ENCODE data around the gene CDHR5. TPM values are rescaled to one million over a fixed set of nuclear protein-coding genes. Genes with fewer than 3 reads are reported as not detected.
"Not testable (repeated sequence)": the region's sequence is repeated elsewhere in the genome, so short reads cannot be mapped to it uniquely, and the experiment has no call there.

The CDHR5 gene
- total RNA-seq, 1 donor from 2014 or later, result not detected

GRCh38 chr11:575996-576768 is 48.6 kb downstream of the CDHR5 start, which contains the start of gene PHRF1:
Gene PHRF1, plus strand, starts transcription at chr11:576470. Its CDS starts 5,043 bp downstream, at chr11:581513.
- intact Hi-C loops (cut with DNase I), result no loop called here
- peaks cover 67% of the 10 kb centered on the region for H3K4me1 ChIP-seq
- peak within 1 kb of the TSS; percentile 78 for H3K4me3 ChIP-seq
- TF ChIP-seq, protein P1, sequence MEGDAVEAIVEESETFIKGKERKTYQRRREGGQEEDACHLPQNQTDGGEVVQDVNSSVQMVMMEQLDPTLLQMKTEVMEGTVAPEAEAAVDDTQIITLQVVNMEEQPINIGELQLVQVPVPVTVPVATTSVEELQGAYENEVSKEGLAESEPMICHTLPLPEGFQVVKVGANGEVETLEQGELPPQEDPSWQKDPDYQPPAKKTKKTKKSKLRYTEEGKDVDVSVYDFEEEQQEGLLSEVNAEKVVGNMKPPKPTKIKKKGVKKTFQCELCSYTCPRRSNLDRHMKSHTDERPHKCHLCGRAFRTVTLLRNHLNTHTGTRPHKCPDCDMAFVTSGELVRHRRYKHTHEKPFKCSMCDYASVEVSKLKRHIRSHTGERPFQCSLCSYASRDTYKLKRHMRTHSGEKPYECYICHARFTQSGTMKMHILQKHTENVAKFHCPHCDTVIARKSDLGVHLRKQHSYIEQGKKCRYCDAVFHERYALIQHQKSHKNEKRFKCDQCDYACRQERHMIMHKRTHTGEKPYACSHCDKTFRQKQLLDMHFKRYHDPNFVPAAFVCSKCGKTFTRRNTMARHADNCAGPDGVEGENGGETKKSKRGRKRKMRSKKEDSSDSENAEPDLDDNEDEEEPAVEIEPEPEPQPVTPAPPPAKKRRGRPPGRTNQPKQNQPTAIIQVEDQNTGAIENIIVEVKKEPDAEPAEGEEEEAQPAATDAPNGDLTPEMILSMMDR (IDR thresholded peaks at IDR 0.05), result no peak
- ATAC-seq (peak; percentile 93 to 95), DNase-seq (peak; percentile 98)
- H3K27ac ChIP-seq, result peak within 1 kb of the TSS; percentile 95
- no peaks in the 10 kb centered on the region for H3K9me3 ChIP-seq
- no peaks in the 10 kb centered on the region for H3K27me3 ChIP-seq (ENCODE audit: low read depth)
- no peaks in the 10 kb centered on the region for H3K36me3 ChIP-seq

DNA sequence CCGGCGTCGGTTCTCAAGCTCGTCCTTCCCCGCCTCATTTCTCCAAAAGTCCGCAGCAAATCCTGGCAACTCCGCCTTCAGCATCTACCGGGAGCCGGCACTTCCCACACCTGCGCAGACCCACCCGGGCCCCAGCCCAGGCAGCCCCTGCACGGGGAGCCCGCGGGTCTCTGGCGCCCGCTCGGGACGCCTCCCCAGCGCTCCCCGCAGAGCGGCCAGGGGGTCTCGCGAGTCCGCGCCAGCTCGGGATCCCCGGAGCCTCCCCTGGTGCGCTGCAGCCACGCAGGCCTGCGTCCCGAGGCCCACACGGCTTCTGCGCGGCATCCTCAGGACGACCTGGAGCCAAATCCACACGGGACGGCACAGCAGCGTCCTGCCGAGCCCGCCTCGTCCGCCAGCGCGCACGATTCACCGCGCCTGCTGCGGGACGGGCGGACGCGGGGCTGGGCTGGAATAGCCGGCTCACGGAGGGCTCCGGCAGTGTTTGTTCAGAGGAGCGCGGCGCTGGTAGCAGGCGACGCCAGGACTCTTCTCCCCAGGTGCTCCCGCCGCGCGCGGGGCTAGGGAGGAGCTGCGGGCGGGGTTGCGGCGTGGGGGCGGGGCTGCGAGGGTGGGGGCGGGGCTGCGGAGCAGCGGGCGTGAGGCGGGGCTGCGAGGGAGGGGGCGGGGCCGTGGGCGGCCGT is 49.3 kb downstream of the CDHR5 start:
- TF ChIP-seq, protein P1 (IDR thresholded peaks at IDR 0.05), result no peak
- Histone ChIP-seq H3K9me3 (no peaks in the 10 kb centered on the region), H3K27me3 (ENCODE audit: low read depth) (no peaks in the 10 kb centered on the region), H3K4me3 (peak overlapping the region; percentile 78), H3K4me1 (peaks cover 63% of the 10 kb centered on the region), H3K27ac (peak overlapping the region; percentile 66), H3K36me3 (no peaks in the 10 kb centered on the region)
- intact Hi-C loops (cut with DNase I), result no loop called here
- peak; percentile 81 for DNase-seq
- peak; percentile 20 to 82 for ATAC-seq

- no peaks in the 10 kb centered on the region for H3K27me3 ChIP-seq (ENCODE audit: low read depth)
- peak overlapping the region; percentile 78 for H3K4me3 ChIP-seq
- no peak overlapping the region for H3K27ac ChIP-seq
- no peaks in the 10 kb centered on the region for H3K9me3 ChIP-seq
- intact Hi-C loops (cut with DNase I), result no loop called here
- peaks cover 56% of the 10 kb centered on the region for H3K4me1 ChIP-seq
- no peak for DNase-seq
- no peaks in the 10 kb centered on the region for H3K36me3 ChIP-seq
- peak in 1 of 2 donors; percentile 14 for ATAC-seq
- TF ChIP-seq, protein P1 (IDR thresholded peaks at IDR 0.05), result no peak
Observed at GRCh38 chr11:574632-575312, 50.0 kb downstream of the CDHR5 start.

DNA sequence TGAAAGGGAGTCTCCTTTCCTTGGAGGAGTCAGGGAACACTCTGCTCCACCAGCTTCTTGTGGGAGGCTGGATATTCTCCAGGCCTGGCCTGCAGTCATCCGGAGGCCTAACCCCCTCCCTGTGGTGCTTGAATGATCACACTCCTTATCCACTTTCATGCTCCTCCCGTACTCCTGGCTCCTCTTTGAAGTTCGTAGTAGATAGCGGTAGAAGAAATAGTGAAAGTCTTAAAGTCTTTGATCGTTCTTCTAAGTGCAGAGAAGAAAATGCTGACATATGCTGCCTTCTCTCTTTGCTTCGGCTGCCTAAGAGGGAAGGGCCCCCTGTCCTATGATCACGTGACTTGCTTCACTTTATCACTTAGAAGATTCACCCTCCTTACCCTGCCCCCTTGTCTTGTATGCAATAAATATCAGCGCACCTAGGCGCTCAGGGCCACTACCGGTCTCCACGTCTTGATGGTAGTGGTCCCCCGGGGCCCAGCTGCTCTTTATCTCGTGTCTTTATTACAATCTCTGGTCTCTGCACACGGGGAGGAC is 50.7 kb downstream of the CDHR5 start:
- H3K27ac ChIP-seq; DNase-seq; H3K27me3 ChIP-seq (ENCODE audit: low read depth); H3K36me3 ChIP-seq; intact Hi-C loops (cut with DNase I); H3K9me3 ChIP-seq; ATAC-seq: not testable (repeated sequence)
- Histone ChIP-seq H3K4me3 (peak overlapping the region; percentile 78), H3K4me1 (peaks cover 53% of the 10 kb centered on the region)

DNA sequence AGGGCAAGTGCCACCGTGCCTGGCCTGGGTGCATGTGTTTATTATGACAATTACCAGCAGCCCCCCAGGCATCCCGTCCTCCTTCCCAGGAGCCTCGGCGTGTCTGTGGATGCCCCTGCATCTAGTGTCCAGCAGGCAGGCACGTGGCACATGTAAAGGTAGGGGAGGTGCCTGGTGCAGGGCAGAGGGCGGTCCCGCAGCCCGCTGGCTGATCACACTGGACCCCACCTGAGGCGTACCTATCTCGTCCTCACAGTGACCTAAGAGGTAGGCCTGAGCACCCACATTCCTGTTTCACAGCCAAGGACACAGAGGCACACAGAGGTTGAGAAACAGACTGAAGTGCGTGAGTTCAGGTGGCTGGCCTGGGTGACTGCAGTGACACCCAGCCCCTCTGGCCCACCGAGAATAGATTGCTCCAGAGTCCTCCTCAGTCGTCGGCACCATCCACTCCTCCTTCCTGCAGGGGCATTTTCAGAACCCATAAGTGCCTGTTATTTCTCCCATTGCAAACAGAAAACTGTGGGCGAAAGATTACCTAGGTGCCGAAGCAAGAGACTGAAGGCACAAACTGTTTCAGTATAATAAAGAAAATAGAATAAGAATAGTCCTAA is 51.5 kb downstream of the CDHR5 start:
- Histone ChIP-seq H3K27ac (no peak overlapping the region), H3K4me3 (no peak overlapping the region), H3K9me3 (no peaks in the 10 kb centered on the region), H3K27me3 (ENCODE audit: low read depth) (no peaks in the 10 kb centered on the region), H3K36me3 (no peaks in the 10 kb centered on the region), H3K4me1 (peaks cover 47% of the 10 kb centered on the region)
- DNase-seq, result no peak
- intact Hi-C loops (cut with DNase I), result no loop called here
- TF ChIP-seq, protein P1 (IDR thresholded peaks at IDR 0.05), result no peak
- ATAC-seq, result no peak
